Measurements from ENCODE around the gene IFI27L1.
"Not testable (repeated sequence)": the region's sequence is repeated elsewhere in the genome, so short reads cannot be mapped to it uniquely, and the experiment has no call there.

Gene IFI27L1

DNA sequence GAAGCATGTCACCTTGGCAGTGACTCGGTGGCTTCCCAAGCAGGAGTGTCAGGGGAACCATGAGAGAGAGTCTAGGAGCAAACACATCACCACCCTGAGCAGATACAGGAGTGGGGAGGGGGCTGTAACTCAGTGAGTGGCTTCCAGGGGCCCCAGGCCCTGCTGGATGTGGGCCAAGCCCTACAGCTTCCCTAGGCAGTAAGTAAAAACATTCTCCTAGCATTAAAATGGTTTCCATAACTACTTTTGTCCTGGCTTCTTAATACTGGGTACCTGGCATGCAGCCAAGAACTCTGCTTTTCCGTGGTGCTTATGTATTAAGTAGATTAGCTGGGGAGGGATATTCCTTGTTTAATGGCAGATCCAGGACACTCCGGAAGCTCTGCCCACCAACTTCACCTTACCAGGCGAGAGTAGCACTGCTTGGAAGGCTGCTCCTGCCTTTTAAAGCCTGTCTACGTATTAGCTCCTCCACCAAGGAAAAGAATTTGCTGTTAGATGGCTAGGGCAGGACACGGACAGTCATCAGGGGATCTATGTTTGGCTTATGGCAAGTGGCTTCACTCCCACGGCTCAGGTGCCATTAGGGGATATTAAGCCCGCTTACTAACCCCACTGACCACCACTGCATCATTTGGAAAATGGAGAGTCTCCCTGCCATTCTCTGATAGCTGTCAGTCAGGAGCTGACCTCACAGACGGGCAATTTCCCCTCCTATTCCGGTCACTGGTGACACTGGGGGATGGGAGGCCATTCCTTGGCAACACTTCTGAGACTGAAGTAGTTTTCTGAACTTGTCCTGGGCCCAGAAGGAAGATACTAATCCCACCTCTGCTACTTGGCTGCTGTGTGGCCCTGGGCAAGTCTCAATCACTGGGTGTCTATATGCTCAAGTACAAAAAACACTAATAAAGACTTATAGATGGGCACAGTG lies 32.2 kb upstream of the IFI27L1 start:
- peak; percentile 29 for DNase-seq (ENCODE audit: low spot score)

DNA sequence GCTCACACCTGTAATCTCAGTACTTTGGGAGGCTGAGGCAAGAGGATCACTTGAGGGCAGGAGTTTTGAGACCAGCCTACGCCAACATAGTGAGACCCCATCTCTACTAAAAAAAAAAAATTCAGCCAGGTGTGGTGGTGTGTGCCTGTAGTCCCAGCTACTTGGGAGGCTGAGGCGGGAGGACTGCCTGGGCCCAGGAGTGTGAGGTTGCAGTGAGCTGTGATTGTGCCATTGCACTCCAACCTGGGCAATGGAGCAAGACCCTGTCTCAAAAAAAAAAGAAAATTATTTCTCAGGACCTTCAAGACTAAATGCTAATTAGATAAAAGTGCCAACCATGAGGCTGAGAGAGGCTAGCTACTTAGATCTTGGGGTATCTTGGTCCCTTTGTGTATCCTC lies 31.5 kb upstream of the IFI27L1 start:
- peak; percentile 16 for DNase-seq (ENCODE audit: low spot score)

DNA sequence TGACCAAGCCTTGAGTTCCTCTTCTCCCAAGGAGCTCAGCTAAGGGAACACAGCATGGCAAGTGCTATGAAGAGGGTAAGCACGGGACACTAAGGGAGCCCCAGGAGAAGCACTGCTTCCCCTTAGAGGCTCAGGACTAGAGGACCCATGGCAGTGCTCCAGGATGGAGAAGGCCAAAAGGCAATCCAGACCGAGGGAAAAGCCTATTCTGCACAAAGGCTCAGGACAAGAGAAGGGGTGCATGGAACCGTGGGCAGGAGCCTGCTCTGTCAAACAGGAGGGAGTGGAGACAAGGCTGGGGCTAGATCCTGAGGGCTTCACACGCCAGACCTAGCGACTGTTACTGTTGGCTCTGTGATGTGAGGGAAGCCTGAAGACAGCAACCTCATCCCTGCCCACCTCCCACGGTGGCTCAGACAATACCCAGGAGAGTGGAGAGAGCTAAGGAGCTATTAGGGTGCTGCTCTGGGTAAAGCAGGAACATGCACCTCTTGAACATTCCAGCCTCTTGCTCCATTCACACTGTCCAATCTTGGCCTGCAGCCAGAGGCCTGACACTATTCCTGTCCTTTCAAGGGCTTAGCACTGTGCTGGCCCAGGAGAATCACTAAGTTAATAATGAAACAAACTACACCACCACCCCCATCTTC lies 30.8 kb upstream of the IFI27L1 start:
- DNase-seq (ENCODE audit: low spot score) = peak; percentile 13

DNA sequence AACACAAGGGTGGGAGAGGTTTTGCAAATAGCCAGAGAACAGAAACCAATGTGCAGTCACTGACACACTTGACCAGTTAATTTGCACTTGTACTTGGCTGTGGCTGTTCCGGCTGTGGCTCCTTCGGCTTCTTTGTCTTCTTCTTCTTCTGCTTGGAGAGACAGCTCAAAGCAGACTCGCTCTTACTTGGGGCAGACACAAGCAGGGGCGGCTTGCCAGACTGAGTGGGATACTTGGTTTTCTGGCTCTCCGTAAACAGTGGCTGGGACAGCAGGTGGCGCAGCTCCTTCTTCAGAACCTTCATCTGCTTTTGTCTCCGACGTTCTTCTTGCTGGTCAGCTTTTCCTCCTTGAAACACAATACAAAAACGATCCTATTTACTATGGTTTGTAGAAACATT lies 30.0 kb upstream of the IFI27L1 start:
- peak; percentile 47 for DNase-seq (ENCODE audit: low spot score)

DNA sequence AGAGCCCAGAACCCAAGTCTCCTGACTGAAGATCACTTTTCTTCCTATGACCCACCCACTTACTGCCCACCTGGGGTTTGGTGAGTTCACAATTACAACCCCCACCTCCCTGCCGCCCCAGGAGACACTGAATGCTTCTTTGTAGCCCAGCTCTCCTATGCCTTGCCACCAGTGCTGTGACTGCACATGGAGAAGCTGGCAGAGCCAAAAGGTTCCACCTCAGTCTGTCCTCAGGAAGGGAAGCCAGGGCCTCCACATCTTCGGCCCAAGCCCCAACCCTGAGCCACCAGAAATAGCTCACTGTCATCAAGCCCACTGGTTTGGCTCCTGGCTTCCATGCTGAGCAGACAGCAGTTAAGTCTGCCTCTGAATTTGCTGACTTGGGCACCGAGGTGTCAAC lies 29.3 kb upstream of the IFI27L1 start:
- DNase-seq (ENCODE audit: low spot score) = peak; percentile 36

DNA sequence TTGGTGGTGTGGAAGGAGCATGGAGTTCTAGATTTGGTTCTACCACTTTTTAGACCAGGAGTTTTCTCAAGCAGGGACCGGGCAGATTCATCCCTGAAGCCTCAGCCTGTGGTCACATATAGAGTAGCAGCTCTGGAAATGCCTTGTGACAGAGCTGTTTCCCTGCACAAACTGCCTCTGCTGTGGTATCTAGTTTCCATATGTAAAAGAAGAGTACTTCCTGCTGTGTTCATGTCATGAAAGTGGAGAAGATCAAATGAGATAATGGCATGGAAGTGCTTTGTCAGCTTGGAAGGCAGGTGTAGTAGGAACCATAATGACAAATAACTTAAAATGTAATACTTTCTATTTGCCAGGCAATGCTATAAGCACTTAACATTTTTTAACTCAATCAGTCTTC lies 28.9 kb upstream of the IFI27L1 start:
- DNase-seq (ENCODE audit: low spot score) = no peak

DNA sequence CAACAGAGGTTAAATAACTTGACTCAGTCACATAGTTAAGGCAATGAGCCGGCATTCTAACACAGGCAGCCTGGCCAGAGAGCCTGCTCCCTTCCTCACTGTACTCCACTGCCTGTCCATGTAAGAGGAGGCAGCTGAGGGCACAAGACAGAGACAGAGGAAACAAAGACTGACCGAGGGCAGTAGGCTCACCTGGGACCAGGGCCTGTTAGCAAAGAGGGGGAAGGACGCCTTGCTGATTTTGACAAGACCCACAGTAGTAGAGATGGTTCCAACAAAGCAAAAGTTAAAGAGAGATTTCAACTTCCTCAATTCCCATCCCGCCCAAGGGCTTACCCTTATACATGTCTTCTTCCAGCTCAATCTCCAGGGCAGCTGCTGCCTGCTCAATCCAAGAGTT lies 28.4 kb upstream of the IFI27L1 start:
- peak; percentile 9 for DNase-seq (ENCODE audit: low spot score)

DNA sequence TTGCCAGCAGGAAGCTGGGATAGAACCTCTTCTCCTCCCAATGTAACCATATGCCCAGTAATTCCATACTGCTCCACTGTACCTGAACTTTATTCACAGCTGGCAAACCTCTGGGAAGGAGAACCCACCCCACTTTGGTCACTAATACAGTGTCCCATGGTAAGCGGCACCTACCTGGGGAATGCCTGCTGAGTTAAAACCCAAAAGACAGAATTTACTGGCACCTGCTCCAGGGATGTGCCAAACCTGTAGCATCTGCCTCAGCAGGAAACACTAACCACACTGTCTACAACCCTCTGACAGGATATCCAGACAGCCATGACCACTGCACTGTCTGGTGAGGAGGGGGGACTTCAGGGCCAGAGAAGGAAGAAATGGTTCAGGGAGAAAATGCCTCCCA lies 26.7 kb upstream of the IFI27L1 start:
- DNase-seq (ENCODE audit: low spot score) = peak; percentile 12

DNA sequence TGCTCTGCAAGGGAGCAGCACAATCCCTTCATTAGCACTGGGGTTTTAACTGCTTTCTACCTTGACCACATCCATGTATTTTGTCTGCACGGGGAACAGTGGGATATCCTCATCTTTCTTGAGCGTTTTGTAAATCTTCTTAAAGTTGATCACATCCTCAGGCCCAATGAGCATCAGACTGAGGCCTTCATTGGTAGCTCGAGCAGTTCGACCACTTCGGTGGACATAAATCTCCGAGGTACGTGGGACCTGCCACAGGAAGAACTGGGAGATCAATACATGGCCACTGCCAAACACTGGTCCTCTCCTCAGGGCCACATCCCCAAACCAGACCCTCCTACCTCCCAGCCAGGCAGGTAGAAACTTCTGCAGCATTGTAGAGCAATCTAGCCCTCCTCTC lies 26.2 kb upstream of the IFI27L1 start:
- DNase-seq (ENCODE audit: low spot score) = peak; percentile 5

DNA sequence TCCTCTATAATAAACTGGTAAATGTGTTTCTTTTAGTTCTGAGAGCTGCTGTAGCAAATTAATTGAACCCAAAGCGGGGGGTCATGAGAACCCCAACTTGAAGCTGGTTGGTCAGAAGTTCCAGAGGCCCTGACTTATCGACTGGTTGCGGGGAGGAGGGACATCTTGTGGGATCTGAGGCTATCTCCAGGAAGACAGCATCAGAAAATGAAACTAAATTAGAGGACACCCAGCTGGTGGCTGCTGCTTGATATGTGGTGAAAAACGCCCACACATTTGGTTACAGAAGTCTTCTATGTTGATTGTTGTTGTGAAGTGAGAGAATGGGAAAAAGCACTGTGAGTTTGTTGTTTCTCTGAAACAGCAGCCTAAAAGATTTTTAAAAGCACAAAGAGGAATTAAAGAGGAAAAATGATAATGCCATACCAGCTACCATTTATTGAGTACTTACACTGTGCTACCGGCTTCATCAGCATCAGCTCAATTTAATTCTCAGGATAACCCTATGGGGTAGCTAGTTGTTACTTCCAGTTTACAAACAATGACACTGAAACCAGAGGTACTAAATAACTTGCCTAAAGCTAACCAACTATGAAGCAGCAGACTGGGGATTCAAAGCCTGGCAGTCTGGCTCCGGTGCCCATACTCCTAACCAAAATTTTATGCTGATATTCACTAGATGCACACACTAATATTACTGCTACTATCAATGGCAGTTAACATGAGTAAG lies 24.4 kb upstream of the IFI27L1 start:
- peak; percentile 16 for DNase-seq (ENCODE audit: low spot score)

DNA sequence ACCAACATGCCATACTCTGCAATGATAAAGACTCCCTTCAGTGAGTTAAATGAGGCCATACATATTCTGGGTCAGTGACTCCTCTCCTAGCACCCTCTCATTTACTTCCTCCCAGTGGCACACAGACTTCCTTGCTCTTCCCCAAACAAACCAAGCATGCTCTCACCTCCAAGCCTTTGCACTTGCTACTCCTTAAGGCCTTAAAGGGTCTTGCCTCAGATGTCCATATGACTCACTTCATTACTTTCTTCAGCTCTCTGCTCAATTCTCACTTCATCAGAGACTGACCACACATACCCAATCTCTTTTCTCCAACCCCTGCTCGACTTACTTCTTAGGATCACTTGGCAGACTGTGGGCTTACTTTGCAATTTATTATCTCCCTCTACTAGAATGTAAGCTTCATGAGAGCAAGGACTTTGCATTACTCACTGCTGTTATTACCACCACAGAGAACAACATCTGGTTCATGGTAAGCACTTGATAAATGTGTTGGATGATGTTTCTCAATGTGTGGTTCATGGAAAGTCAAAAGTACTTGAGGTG lies 22.9 kb upstream of the IFI27L1 start:
- DNase-seq (ENCODE audit: low spot score) = no peak

DNA sequence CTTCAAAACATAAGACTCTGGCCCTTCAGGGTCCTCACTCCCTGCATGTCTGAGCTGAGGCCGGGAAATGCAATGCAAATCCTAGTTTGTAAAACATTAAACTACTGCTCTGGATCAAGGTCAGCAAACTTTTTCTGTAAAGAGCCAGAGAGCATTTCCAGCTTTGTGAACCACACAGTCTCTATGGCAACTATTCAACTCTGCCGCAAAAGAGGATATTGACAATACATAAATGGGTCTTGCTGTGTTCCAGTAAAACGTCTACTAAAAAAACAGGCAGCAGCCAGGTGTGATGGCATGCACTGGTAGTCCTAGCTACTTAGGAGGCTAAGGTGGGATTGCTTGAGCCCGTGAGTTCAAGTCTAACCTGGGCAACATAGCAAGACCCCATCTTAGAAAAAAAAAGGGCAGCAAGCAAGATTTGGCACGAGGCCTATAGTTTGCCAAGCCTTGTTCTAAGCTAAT lies 22.4 kb upstream of the IFI27L1 start:
- DNase-seq (ENCODE audit: low spot score) = no peak

DNA sequence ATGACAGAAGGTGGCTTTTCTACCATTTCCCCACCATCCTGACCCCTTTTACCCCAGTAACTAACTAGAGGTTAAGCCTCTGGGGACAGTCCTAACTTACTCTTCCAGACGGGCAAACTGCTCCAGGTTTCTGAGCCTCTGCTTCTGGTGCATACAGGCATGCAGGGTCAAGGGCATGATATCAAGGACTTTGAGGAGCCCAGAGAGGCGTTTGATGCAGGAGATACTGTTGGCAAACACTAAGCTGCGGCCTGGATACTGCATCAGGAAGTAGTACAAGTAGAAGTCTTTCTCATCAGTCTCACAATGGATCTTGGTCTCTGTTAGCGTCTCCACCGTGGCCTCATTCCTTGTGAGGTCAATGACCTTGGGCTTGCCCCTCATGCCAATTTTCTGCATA lies 21.1 kb upstream of the IFI27L1 start:
- peak; percentile 21 for DNase-seq (ENCODE audit: low spot score)

DNA sequence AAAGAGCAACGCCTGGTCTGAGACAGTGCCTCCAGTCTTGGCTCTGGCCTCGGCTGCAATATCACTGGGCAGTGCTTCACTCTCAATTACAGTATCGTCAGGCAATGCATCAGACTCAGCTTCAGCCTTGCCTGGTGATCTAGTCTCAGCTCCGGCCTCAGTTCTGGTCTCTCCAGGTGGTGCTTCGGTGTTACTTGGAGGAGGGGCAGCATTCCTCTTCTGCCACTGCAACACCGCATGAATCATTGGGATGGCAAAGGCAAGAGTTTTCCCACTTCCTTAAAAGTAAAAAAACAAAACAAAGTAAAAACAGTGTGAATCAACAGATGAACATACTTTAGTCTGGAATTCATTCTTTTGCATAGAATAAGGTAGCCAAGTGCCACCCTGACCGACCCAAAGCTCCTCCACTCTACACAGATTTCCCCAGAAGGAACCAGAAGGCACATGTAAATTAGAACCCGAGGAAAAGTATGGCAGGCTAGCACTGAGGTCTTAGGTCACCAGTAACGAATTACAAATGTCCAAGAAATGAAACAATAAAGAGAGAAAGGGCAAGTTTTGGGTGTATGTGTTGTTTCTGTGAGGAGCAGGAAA lies 18.7 kb upstream of the IFI27L1 start:
- DNase-seq (ENCODE audit: low spot score) = no peak

DNA sequence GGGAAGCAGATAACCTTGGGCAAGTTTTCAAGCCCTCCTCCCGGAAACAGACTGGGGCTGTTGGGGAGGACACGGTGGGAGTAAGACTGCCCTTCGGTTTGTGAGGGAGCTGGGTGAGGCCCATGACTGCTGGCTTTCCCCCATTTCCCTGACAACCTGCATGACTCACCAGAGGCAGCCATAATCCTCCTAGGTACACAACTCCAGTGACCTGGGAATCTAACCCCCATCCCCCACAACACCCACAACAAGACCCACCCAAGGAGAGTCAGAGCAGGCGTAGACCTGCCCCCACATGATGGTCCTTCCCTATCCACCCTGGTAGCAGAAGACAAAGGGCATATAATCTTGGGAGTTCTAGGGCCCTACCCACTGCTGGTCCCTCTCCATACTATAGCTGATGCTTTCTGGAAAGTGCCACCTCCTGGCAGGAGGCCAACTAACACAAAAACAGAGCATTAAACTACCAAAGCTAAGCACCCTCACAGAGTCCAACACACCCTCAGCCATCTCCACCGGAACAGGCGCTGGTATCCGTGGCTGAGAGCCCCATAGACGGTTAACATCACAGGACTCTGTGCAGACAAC lies 14.9 kb upstream of the IFI27L1 start:
- DNase-seq (ENCODE audit: low spot score) = no peak

DNA sequence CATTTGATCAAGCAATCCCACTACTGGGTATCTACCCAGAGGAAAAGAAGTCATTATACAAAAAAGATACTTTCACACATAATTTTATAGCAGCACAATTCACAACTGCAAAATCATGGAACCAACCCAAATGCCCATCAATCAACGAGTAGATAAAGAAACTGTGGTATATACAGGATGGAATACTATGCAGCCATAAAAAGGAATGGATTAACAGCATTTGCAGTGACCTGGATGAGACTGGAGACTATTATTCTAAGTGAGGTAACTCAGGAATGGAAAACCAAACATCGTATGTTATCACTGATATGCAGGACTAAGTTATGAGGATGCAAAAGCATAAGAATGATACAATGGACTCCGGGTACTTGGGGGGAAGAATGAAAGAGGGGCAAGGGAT lies 9.0 kb upstream of the IFI27L1 start:
- DNase-seq (ENCODE audit: low spot score) = not testable (repeated sequence)

DNA sequence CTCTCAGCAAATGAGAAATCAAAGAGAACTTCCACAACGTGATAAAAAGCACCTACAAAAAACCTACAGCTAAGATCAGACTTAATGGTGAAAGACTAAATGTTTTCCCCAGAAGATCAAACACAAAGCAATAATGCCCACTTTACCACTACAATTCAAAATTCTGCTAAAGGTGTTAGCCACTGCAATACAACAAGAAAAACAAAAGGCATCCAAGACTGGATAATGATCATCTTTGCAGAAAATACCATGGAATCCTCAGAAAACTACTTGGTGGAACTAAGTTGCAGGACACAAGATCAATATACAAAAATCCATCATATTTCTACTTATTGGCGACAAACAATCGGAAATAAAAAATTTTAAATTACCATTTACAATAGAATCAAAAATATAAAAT lies 6.6 kb upstream of the IFI27L1 start:
- no peak for DNase-seq (ENCODE audit: low spot score)

DNA sequence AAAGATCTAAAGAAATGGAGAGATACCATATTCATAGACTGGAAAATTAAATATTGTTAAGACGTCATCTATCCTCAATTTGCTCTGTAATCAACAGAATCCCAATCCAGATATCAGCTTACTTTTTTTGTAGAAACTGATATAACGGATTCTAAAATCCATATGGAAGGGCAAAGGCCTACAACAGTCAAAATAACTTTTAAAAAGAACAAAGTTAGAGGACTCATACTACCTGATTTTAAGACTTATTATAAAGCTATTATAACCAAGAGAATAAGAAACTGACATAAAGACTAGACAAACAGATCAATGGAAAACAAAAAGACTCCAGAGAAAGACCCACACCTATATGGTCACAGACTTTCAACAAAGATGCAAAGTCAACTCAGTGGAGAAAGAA lies 6.1 kb upstream of the IFI27L1 start:
- no peak for DNase-seq (ENCODE audit: low spot score)

DNA sequence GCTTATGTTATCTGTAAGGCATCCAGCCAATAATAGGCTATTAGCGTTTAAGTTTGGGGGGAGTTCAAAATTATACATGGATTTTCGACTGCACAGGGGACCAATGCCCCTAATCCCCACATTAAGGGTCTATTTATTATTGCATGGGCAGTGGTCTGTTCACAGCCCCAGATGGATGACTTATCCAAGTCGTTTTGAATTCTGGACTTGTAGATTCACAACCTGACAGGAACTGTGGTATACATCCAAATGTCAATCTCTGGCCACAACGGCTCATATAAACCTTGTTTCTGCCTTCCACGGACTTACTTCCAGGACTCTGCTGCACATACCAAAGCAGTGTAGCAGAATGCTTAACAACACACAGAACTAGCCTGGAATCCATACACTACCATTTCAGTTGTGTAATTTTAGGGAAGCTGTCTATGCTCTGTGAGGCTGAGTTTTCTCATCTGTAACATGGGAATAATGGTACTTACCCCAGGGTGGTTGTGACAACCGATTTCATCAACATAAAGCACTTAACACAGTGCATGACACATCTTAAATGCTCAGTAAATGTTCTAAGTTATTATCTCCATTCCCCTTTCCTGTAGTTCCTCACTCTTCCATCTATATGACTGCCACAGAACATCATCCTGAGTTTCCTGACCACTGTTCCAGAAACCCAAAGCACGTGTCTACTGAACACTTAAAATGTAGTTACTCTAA lies 3.8 kb upstream of the IFI27L1 start:
- DNase-seq (ENCODE audit: low spot score) = no peak

DNA sequence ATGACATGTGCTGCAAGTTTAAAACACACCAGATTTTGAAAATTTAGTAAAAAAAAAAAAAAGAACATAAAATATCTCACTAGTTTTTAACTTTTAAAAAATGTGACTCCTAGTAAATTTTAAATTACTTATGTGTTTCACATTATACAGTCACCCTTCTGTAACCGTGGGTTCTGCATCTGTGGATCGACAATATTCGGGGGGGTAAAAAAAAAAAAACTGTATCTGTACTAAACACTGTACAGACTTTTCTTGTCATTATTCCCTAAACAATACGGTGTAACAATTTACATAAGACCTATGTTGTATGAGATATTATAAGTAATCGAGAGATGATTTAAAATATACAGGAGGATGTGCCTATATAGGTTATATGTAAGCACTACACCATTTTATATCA lies 3.3 kb upstream of the IFI27L1 start:
- DNase-seq (ENCODE audit: low spot score) = no peak

Data from ecto neural progenitor cell (in vitro differentiated cells).